Esophagus mucosa (tissue), 1 donor: ENCODE measurements around the gene ZNF296. TPM values are rescaled to one million over a fixed set of nuclear protein-coding genes. Genes with fewer than 3 reads are reported as not detected.

Experiments
- total RNA-seq: library from RNA; stranded (reverse); gene quantifications from one replicate; pipeline ENCODE4 v1.2.4, GENCODE V29; 2023
- donor health status: DM: yes; HTN: yes; CAD: no.

Gene ZNF296
- total RNA-seq, 1 donor from 2014 or later, result 8.1 TPM

Other genes starting within 250 kb of the ZNF296 start
- 64.4 TPM for gene NECTIN2, start 230.2 kb downstream of the ZNF296 start, total RNA-seq
- gene TOMM40, start 185.2 kb downstream of the ZNF296 start, total RNA-seq, result 71.4 TPM
- 5.7 TPM for gene APOE, start 170.7 kb downstream of the ZNF296 start, total RNA-seq
- gene APOC1, start 161.9 kb downstream of the ZNF296 start, total RNA-seq, result 4.7 TPM
- gene APOC4, start 134.2 kb downstream of the ZNF296 start, total RNA-seq, result not detected
- gene APOC2, start 130.4 kb downstream of the ZNF296 start, total RNA-seq, result 0.52 TPM
- gene CLPTM1, start 121.1 kb downstream of the ZNF296 start, total RNA-seq, result 69.9 TPM
- gene RELB, start 75.0 kb downstream of the ZNF296 start, total RNA-seq, result 6.6 TPM
- 30.8 TPM for gene CLASRP, start 37.4 kb downstream of the ZNF296 start, total RNA-seq
- 18.7 TPM for gene GEMIN7, start 2.8 kb upstream of the ZNF296 start, total RNA-seq
- 24.2 TPM for gene PPP1R37, start 16.7 kb upstream of the ZNF296 start, total RNA-seq
- 1.00 TPM for gene NKPD1, start 84.5 kb upstream of the ZNF296 start, total RNA-seq
- gene TRAPPC6A, start 101.8 kb upstream of the ZNF296 start, total RNA-seq, result 19.6 TPM
- gene BLOC1S3, start 102.3 kb upstream of the ZNF296 start, total RNA-seq, result 8.8 TPM
- 1.1 TPM for gene EXOC3L2, start 168.9 kb upstream of the ZNF296 start, total RNA-seq
- gene MARK4, start 174.8 kb upstream of the ZNF296 start, total RNA-seq, result 21.0 TPM
- gene CKM, start 246.4 kb upstream of the ZNF296 start, total RNA-seq, result 0.96 TPM